CD4-positive, alpha-beta T cell treated with Interleukin-10 for 1 hour (primary cell): ENCODE data around the gene TUBGCP6.
"Not testable (repeated sequence)": the region's sequence is repeated elsewhere in the genome, so short reads cannot be mapped to it uniquely, and the experiment has no call there.

Source experiments
- DNase-seq: peaks from one replicate; pipeline ENCODE4 v3.0.0-alpha.2; 2020

The TUBGCP6 gene

DNA sequence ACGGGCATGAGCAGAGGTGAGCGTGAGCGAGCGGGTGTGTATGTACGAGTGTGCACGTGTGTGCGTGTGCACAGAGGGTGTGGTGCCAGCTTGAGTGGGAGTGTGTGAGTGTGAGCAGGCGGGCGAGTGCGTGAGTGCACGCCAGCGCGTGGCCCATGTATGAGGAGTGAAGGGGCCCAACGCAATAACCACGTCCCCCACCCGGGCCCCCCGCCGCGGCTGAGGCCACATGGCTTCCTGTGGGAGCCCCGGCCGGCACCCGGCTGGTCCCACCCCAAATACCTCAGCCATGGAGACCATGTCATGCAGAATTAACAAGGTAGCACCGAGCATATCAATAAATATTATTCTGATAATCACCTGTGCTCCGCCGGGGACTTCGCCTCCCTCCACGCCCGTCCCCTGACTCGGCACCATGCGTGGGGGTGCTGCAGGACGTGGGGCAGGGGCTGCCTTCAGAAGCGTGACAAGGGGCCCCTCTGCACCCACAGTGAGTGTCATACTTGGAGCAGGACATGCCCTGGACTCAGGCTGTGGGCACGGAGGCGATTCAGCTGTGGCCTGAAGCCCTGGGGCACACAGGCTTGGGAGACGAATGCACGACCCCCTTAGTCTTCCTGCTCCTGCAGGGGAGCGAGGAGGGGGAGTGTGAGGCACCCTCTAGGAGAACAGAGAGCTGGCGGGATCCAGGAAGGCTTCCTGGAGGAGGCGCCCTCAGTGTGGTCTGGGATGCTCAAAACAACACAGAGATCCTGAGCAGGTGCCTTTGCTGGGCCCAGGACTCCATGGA lies 64.7 kb downstream of the TUBGCP6 start:
- no peak for DNase-seq

- no peak for DNase-seq
Measured at GRCh38 chr22:50178871-50179869, 65.7 kb downstream of the TUBGCP6 start.

- DNase-seq, result no peak
Measured at GRCh38 chr22:50178471-50178864, 66.4 kb downstream of the TUBGCP6 start.

- no peak for DNase-seq
Measured at GRCh38 chr22:50177537-50178470, 67.0 kb downstream of the TUBGCP6 start.

- DNase-seq, result no peak
Measured at GRCh38 chr22:50176850-50177536, 67.8 kb downstream of the TUBGCP6 start.

DNA sequence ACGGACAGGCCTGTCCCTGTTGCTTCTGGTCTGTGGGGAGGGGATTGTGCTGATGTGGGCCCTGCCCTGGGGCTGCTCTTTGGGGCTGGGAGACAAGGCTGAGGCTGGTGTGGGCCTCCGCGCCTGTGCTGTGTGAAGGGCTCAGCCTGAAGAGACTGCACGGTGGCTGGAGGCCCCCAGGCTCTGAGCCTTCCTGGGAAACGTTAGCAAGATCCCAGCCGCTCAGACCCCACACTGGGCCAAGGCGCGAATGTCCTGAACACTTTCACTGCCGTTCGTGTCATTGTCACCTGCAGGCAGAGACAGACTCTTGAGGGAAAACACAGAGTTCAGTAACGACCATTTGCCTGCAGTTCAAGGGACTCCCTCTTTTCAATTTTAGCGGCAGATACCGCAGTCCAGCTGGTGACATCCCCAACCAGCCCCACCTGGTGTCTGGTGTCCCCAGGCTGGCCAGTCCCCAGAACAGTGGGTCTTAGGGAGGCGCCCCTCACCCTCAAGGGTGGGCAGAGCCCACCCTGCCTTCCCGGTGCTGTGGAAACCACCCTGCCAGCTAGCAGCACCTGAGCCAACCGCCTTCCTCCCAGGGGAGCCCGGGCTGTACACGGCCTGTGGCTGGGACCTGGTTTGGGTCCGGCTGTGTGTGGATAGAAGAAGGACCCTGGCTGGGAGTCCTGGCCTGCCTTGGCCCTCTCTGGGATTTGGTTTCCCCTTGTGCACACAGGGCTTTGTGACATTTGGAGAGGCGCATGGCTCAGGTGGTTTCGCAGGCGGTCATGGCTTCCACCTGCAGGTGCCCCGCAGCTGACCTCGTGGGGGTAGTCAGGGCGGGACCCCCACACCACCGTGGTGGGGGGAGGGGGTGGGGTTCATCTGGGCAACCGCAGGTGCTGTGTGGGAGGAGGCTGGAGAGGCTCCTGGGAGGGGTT lies 68.6 kb downstream of the TUBGCP6 start:
- no peak for DNase-seq

- no peak for DNase-seq
Measured at GRCh38 chr22:50175191-50175461, 69.7 kb downstream of the TUBGCP6 start.

- DNase-seq, result no peak
Measured at GRCh38 chr22:50174382-50175190, 70.2 kb downstream of the TUBGCP6 start.

DNA sequence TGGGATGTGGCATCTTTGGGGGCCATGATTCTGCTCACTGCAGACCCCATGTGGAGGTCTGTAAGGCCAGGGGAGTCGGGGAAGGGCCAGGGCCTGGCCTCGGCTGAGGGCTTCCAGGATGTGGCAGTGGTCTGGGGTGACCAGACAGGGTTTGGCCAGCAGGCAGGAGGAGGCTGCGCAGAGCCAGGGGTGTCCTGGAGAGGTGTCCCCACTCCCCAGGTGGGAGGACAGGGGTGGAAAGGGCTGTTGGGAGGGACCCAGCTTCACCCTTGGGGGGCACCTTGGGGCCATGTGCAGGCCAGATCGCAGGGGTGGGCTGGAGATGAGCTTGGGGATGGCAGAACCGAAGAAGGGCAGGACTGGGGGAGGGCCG lies 70.9 kb downstream of the TUBGCP6 start:
- no peak for DNase-seq

- no peak for DNase-seq
Measured at GRCh38 chr22:50173311-50173982, 71.4 kb downstream of the TUBGCP6 start.

DNA sequence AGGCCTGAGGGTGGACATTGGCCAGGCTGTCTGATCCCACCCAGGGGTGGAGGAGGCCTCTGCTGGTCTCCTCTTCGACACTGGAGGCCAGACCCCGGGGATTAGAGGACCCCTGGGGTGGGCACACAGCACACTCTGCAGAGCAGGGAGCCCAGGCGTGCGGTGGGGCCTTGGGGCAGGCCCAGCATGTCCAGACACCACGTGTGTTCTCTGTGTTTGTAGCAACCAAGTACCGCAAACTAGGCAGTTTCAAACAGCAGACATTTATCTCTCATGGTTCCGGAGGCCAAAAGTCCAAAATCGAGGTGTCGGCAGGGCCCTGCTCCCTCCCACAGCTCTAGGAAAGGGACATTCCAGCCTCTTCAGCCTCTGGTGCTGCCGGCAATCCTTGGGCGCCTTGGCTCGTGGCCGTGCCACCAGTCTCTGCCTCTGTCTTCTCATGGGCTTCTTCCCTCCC lies 72.8 kb downstream of the TUBGCP6 start:
- DNase-seq, result no peak

- no peak for DNase-seq
Measured at GRCh38 chr22:50171319-50171964, 73.4 kb downstream of the TUBGCP6 start.

- DNase-seq, result no peak
Measured at GRCh38 chr22:50170453-50171318, 74.1 kb downstream of the TUBGCP6 start, which contains the start of gene PANX2. Gene PANX2, plus strand, starts transcription at chr22:50170731. Its CDS starts 0 bp downstream, at chr22:50170731.

- peak; percentile 25 for DNase-seq
Measured at GRCh38 chr22:50169774-50170341, 75.0 kb downstream of the TUBGCP6 start.

GRCh38 chr22:50169181-50169759 lies 75.6 kb downstream of the TUBGCP6 start:
- DNase-seq, result no peak

DNA sequence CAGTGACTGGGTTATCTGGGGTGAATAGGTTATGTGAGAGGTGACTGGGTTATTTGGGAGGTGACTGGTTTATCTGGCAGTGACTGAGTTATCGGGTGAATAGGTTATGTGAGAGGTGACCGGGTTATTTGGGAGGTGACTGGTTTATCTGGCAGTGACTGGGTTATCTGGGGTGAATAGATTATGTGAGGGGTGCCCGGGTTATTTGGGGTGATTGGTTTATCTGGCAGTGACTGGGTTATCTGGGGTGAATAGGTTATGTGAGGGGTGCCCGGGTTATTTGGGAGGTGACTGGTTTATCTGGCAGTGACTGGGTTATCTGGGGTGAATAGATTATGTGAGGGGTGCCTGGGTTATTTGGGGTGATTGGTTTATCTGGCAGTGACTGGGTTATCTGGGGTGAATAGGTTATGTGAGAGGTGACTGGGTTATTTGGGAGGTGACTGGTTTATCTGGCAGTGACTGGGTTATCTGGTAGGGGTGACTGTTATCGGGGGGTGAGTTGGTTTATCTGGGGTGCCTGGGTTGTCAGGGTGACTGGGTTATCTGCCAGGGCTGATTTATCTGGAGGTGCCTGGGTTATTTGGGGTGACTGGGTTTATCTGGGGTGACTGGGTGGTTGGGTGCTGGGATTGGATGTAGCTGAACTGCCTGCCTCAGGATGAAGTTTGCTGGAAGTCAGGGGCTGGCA lies 76.2 kb downstream of the TUBGCP6 start:
- not testable (repeated sequence) for DNase-seq
